Lower lobe of right lung (tissue), 2 donors: ENCODE measurements around the gene B4GALNT2. TPM values are rescaled to one million over a fixed set of nuclear protein-coding genes. Genes with fewer than 3 reads are reported as not detected.
"Not testable (repeated sequence)": the region's sequence is repeated elsewhere in the genome, so short reads cannot be mapped to it uniquely, and the experiment has no call there.

Experiments
- ATAC-seq, 2 donors: fragments of 200-7000 bp; cut with Tn5 transposase; one replicate each; pipeline ENCODE4 v1.9.1; 2020 to 2022; ENCODE audit warnings: mild to moderate bottlenecking in 2 of 2, moderate library complexity in 2 of 2
- DNase-seq: peaks from one replicate; pipeline ENCODE4 v3.0.0-alpha.2; 2020
- H3K27ac ChIP-seq: fragments of 200-600 bp; one replicate; pipeline ENCODE4 v1.8.0; 2022
- H3K27me3 ChIP-seq: fragments of 200-600 bp; one replicate; pipeline ENCODE4 v1.8.0; 2022; ENCODE audit warnings: low read depth
- H3K36me3 ChIP-seq: fragments of 200-600 bp; one replicate; pipeline ENCODE4 v1.8.0; 2022; ENCODE audit warnings: mild to moderate bottlenecking
- H3K4me1 ChIP-seq: fragments of 200-600 bp; one replicate; pipeline ENCODE4 v1.8.0; 2022
- H3K4me3 ChIP-seq: fragments of 200-600 bp; one replicate; pipeline ENCODE4 v1.8.0; 2022; ENCODE audit warnings: mild to moderate bottlenecking
- H3K9me3 ChIP-seq: fragments of 200-600 bp; one replicate; pipeline ENCODE4 v1.8.0; 2022
- CTCF ChIP-seq: fragments of 200-600 bp; IDR thresholded peaks from one replicate; pipeline ENCODE4 v1.8.0; 2022; ENCODE audit warnings: antibody characterized with exemption, mild to moderate bottlenecking
- intact Hi-C: fragments of 100-400 bp; cut with DNase I; formaldehyde crosslinking; loops from one replicate; pipeline ENCODE4 v1.11.0; 2022
- total RNA-seq: library from RNA; stranded (reverse); fragmentation: NEBNext Ultra II Directional; extraction: Animal tissue kit (Norgen Biotek cat#: 25700); gene quantifications from one replicate; pipeline ENCODE4 v1.2.1, GENCODE V29; 2021
- donor health status: DM: no; HTN: yes; CAD: no; lungs with severe emphysema.

The B4GALNT2 gene
- total RNA-seq, 1 donor from 2014 or later = 0.15 TPM

GRCh38 chr17:49170216-49170615, 37.6 kb downstream of the B4GALNT2 start:
- intact Hi-C loops = loop anchor here (10.0 kb wide), 1 partner anchor 55 kb away; no protein-coding TSS in a partner anchor
- H3K27me3 ChIP-seq = peaks cover 24% of the 10 kb centered on the region
- H3K4me3 ChIP-seq = no peak overlapping the region
- DNase-seq (no peak), ATAC-seq (no peak)
- H3K36me3 ChIP-seq = no peaks in the 10 kb centered on the region
- no peak overlapping the region for H3K27ac ChIP-seq
- no peak for TF ChIP-seq CTCF
- H3K4me1 ChIP-seq = no peaks in the 10 kb centered on the region
- peaks cover 11% of the 10 kb centered on the region for H3K9me3 ChIP-seq

GRCh38 chr17:49170711-49171110, 38.1 kb downstream of the B4GALNT2 start:
- not testable (repeated sequence) for H3K36me3 ChIP-seq, H3K4me3 ChIP-seq, DNase-seq, H3K4me1 ChIP-seq, H3K27ac ChIP-seq, ATAC-seq
- Histone ChIP-seq H3K27me3 (peaks cover 24% of the 10 kb centered on the region), H3K9me3 (peaks cover 16% of the 10 kb centered on the region)
- intact Hi-C loops = loop anchor here (10.0 kb wide), 1 partner anchor 54 kb away; no protein-coding TSS in a partner anchor

- H3K9me3 ChIP-seq = peaks cover 33% of the 10 kb centered on the region
- intact Hi-C loops = loop anchor here (10.0 kb wide), 1 partner anchor 49 kb away; no protein-coding TSS in a partner anchor
- H3K36me3 ChIP-seq, H3K27ac ChIP-seq, H3K4me3 ChIP-seq, ATAC-seq, H3K4me1 ChIP-seq, H3K27me3 ChIP-seq, DNase-seq: not testable (repeated sequence)
These were observed 43.4 kb downstream of the B4GALNT2 start for GRCh38 chr17:49175978-49176377.

GRCh38 chr17:49180303-49180702, 47.7 kb downstream of the B4GALNT2 start:
- Histone ChIP-seq H3K27me3 (no peaks in the 10 kb centered on the region), H3K9me3 (peaks cover 21% of the 10 kb centered on the region), H3K36me3 (no peaks in the 10 kb centered on the region), H3K4me1 (no peaks in the 10 kb centered on the region), H3K27ac (no peak overlapping the region), H3K4me3 (no peak overlapping the region)
- DNase-seq (peak; percentile 77), ATAC-seq (peak; percentile 83 to 86)
- TF ChIP-seq CTCF = peak; percentile 87
- intact Hi-C loops = no loop called here

GRCh38 chr17:49180998-49181635, 48.5 kb downstream of the B4GALNT2 start:
- Histone ChIP-seq H3K27me3 (no peaks in the 10 kb centered on the region), H3K4me3 (no peak overlapping the region), H3K36me3 (no peaks in the 10 kb centered on the region), H3K4me1 (no peaks in the 10 kb centered on the region), H3K27ac (no peak overlapping the region), H3K9me3 (peaks cover 13% of the 10 kb centered on the region)
- DNase-seq (no peak), ATAC-seq (peak in 1 of 2 donors; percentile 23)
- intact Hi-C loops = no loop called here
- no peak for TF ChIP-seq CTCF

- H3K27me3 ChIP-seq = no peaks in the 10 kb centered on the region
- H3K36me3 ChIP-seq = no peaks in the 10 kb centered on the region
- no peak for ATAC-seq
- intact Hi-C loops = no loop called here
- no peak for DNase-seq
- no peaks in the 10 kb centered on the region for H3K4me1 ChIP-seq
- H3K9me3 ChIP-seq = no peaks in the 10 kb centered on the region
- H3K4me3 ChIP-seq = no peak overlapping the region
- TF ChIP-seq CTCF = no peak
- H3K27ac ChIP-seq = no peak overlapping the region
These were observed 50.8 kb downstream of the B4GALNT2 start for GRCh38 chr17:49183341-49183740.
